HepG2 (cell line): Measurements from ENCODE around the gene PREX1.

Experiments used
- EP300 ChIP-seq, 3 experiments: sonication (generic) in 1 of 3; formaldehyde crosslinking in 1 of 3; IDR thresholded peaks; 2 replicates each; pipeline versions ENCODE4 v1.5.1 to v1.6.1; 2011 to 2020; ENCODE audit warnings: low read depth in 2 of 3, low read length in 2 of 3, borderline replicate concordance in 1 of 3, improper control_type of control experiment in 1 of 3, mild to moderate bottlenecking in 1 of 3, missing genetic modification reagents in 1 of 3, moderate library complexity in 1 of 3
- FOXK1 ChIP-seq: sonication (generic); formaldehyde crosslinking; IDR thresholded peaks from 2 replicates; pipeline ENCODE4 v1.4.0; 2020; ENCODE audit warnings: low read depth, missing genetic modification reagents, borderline replicate concordance
- JUNB ChIP-seq: sonication (generic); formaldehyde crosslinking; IDR thresholded peaks from 2 replicates; pipeline ENCODE4 v1.8.0; 2022; ENCODE audit warnings: missing genetic modification reagents, mild to moderate bottlenecking, borderline replicate concordance
- NFATC3 ChIP-seq: sonication (generic); formaldehyde crosslinking; IDR thresholded peaks from 2 replicates; pipeline ENCODE4 v1.5.1; 2020; ENCODE audit warnings: mild to moderate bottlenecking, missing genetic modification reagents
- RFX1 ChIP-seq: fragments of 450-650 bp; IDR thresholded peaks from 2 replicates; pipeline ENCODE4 v1.6.1; 2017
- SP1 ChIP-seq, 2 experiments: fragments of 450-650 bp in 1 of 2; sonication (generic) in 1 of 2; formaldehyde crosslinking in 1 of 2; IDR thresholded peaks; 2 replicates each; pipeline versions ENCODE4 v1.4.0 to v1.6.1; 2016 to 2020; ENCODE audit warnings: missing genetic modification reagents in 1 of 2
- ZBTB1 ChIP-seq: sonication (generic); formaldehyde crosslinking; IDR thresholded peaks from 2 replicates; pipeline ENCODE4 v1.4.0; 2020; ENCODE audit warnings: missing genetic modification reagents, borderline replicate concordance
- ZHX1 ChIP-seq: sonication (generic); formaldehyde crosslinking; IDR thresholded peaks from 2 replicates; pipeline ENCODE4 v1.8.1; 2022; ENCODE audit warnings: low read depth, mild to moderate bottlenecking, missing genetic modification reagents
- ZNF282 ChIP-seq: fragments of 450-650 bp; IDR thresholded peaks from 2 replicates; pipeline ENCODE4 v1.6.1; 2018; ENCODE audit not compliant: partially characterized antibody
- ZSCAN20 ChIP-seq: sonication (generic); formaldehyde crosslinking; IDR thresholded peaks from 2 replicates; pipeline ENCODE4 v1.4.0; 2020; ENCODE audit warnings: missing genetic modification reagents, mild to moderate bottlenecking, borderline replicate concordance
- TF ChIP-seq, protein P1 (sequence below): sonication (generic); formaldehyde crosslinking; IDR thresholded peaks from 2 replicates; pipeline ENCODE4 v1.8.1; 2023; ENCODE audit warnings: mild to moderate bottlenecking, missing genetic modification reagents

DNA sequence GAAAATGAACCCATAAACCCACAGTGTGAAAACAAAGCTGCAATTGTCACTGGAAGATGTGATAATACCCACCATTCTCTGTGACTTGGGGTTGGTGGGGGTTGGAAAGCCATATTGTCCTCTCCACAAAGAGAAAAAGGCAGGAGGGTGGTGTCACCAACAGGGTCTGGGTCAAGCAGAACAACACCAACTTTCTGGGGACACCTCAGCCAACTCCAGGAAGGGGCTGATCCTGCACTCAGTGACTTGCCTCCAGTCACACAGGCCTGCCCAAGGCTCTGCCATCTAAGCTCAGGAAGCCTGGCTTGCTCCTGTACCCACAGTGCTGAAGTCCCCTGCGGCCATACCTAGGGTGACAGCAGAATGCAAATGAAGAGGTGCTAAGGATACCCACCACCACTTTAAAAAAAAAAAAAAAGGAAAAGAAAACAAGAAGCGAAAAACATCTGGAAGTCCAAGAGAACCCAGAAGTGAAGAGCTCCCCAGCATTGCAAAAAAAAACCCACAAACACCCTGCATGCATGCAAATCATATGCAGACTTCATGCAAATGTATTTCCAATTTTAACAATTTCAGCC lies 110.6 kb downstream of the PREX1 start:
- no peak for TF ChIP-seq SP1 (IDR thresholded peaks at IDR 0.05)
- no peak for TF ChIP-seq SP1 (CRISPR knock-in tag; IDR thresholded peaks at IDR 0.05)
- TF ChIP-seq ZHX1 (CRISPR knock-in tag) = no peak
- TF ChIP-seq, protein P1, sequence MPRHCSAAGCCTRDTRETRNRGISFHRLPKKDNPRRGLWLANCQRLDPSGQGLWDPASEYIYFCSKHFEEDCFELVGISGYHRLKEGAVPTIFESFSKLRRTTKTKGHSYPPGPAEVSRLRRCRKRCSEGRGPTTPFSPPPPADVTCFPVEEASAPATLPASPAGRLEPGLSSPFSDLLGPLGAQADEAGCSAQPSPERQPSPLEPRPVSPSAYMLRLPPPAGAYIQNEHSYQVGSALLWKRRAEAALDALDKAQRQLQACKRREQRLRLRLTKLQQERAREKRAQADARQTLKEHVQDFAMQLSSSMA = no peak
- no peak for TF ChIP-seq NFATC3
- TF ChIP-seq FOXK1 (CRISPR knock-in tag) = no peak
- no peak for TF ChIP-seq ZSCAN20 (CRISPR knock-in tag)
- TF ChIP-seq RFX1 = no peak
- no peak for TF ChIP-seq EP300 (IDR thresholded peaks at IDR 0.05; ENCODE audit: low read depth in 2 of 2, low read length in 2 of 2)
- TF ChIP-seq EP300 (CRISPR knock-in tag; IDR thresholded peaks at IDR 0.05; ENCODE audit: borderline replicate concordance) = no peak
- TF ChIP-seq ZNF282 = no peak
- TF ChIP-seq JUNB (CRISPR knock-in tag) = no peak
- no peak for TF ChIP-seq ZBTB1
